ENCODE data around the gene C13orf46. TPM values are rescaled to one million over a fixed set of nuclear protein-coding genes. Genes with fewer than 3 reads are reported as not detected.
A peak's percentile ranks its signal among the peaks of the same experiment; 100 is the strongest.

C13orf46 gene
- polyA plus RNA-seq, 1 experiment = 0.35 TPM

GRCh38 chr13:113970810-113971470, 2.9 kb downstream of the C13orf46 start:
- POLR2A ChIA-PET = interaction anchor here (0.7 kb wide), 1 partner anchor 191 kb away, joined by 3 read pairs; no protein-coding TSS in a partner anchor

GRCh38 chr13:113969973-113970611, 3.8 kb downstream of the C13orf46 start:
- CTCF ChIA-PET = interaction anchor here (0.5 to 1.3 kb wide), 2 partner anchors 10 to 209 kb away, joined by 3 read pairs; no protein-coding TSS in a partner anchor
- POLR2A ChIA-PET = interaction anchor here (0.7 kb wide), 1 partner anchor 192 kb away, joined by 3 read pairs; no protein-coding TSS in a partner anchor
- Histone ChIP-seq H3K9me3 (ENCODE audit: control insufficient read depth, insufficient read depth, low read length) (peaks cover 12% of the 10 kb centered on the region; the same call in 1 of the 2 replicates), H3K27me3 (ENCODE audit: control insufficient read depth, insufficient read depth, low read length) (no peaks in the 10 kb centered on the region), H3K4me3 (ENCODE audit: low read depth, low read length) (no peak overlapping the region), H3K27ac (ENCODE audit: low read depth, low read length) (no peak overlapping the region)
- no peak for DNase-seq (ENCODE audit: low read depth, low spot score)
- TF ChIP-seq CTCF (IDR thresholded peaks at IDR 0.05; ENCODE audit: low read depth, low read length) = no peak

More at GRCh38 chr13:113970810-113971470, 2.9 kb downstream of the C13orf46 start:
- H3K27ac ChIP-seq (ENCODE audit: low read depth, low read length) = peak overlapping the region; percentile 52
- H3K27me3 ChIP-seq (ENCODE audit: control insufficient read depth, insufficient read depth, low read length) = no peaks in the 10 kb centered on the region
- no peak for TF ChIP-seq CTCF (IDR thresholded peaks at IDR 0.05; ENCODE audit: low read depth, low read length)
- H3K4me3 ChIP-seq (ENCODE audit: low read depth, low read length) = no peak overlapping the region
- peak; percentile 10 for DNase-seq (ENCODE audit: low read depth, low spot score)
- CTCF ChIA-PET = no interaction called here
- peaks cover 12% of the 10 kb centered on the region; the same call in 1 of the 2 replicates for H3K9me3 ChIP-seq (ENCODE audit: control insufficient read depth, insufficient read depth, low read length)

GRCh38 chr13:113969311-113969972, 4.4 kb downstream of the C13orf46 start:
- H3K27me3 ChIP-seq (ENCODE audit: control insufficient read depth, insufficient read depth, low read length) = no peaks in the 10 kb centered on the region
- CTCF ChIA-PET = interaction anchor here (0.5 to 1.3 kb wide), 2 partner anchors 10 to 209 kb away, joined by 3 read pairs; no protein-coding TSS in a partner anchor
- peaks cover 12% of the 10 kb centered on the region; the same call in 1 of the 2 replicates for H3K9me3 ChIP-seq (ENCODE audit: control insufficient read depth, insufficient read depth, low read length)
- no peak overlapping the region for H3K27ac ChIP-seq (ENCODE audit: low read depth, low read length)
- POLR2A ChIA-PET = no interaction called here
- TF ChIP-seq CTCF (IDR thresholded peaks at IDR 0.05; ENCODE audit: low read depth, low read length) = no peak
- no peak for DNase-seq (ENCODE audit: low read depth, low spot score)
- no peak overlapping the region for H3K4me3 ChIP-seq (ENCODE audit: low read depth, low read length)

- peak; percentile 15; the same call in 1 of the 2 replicates for TF ChIP-seq CTCF (IDR thresholded peaks at IDR 0.05; ENCODE audit: low read depth, low read length)
- no peak overlapping the region for H3K4me3 ChIP-seq (ENCODE audit: low read depth, low read length)
- POLR2A ChIA-PET = no interaction called here
- DNase-seq (ENCODE audit: low read depth, low spot score) = no peak
- H3K9me3 ChIP-seq (ENCODE audit: control insufficient read depth, insufficient read depth, low read length) = peaks cover 12% of the 10 kb centered on the region; the same call in 1 of the 2 replicates
- no peak overlapping the region for H3K27ac ChIP-seq (ENCODE audit: low read depth, low read length)
- no peaks in the 10 kb centered on the region for H3K27me3 ChIP-seq (ENCODE audit: control insufficient read depth, insufficient read depth, low read length)
- CTCF ChIA-PET = no interaction called here
Observed at GRCh38 chr13:113968463-113969310, 5.2 kb downstream of the C13orf46 start.

Measured in AG04450 (cell line).